Measurements from ENCODE around the gene GALNS.

DNA sequence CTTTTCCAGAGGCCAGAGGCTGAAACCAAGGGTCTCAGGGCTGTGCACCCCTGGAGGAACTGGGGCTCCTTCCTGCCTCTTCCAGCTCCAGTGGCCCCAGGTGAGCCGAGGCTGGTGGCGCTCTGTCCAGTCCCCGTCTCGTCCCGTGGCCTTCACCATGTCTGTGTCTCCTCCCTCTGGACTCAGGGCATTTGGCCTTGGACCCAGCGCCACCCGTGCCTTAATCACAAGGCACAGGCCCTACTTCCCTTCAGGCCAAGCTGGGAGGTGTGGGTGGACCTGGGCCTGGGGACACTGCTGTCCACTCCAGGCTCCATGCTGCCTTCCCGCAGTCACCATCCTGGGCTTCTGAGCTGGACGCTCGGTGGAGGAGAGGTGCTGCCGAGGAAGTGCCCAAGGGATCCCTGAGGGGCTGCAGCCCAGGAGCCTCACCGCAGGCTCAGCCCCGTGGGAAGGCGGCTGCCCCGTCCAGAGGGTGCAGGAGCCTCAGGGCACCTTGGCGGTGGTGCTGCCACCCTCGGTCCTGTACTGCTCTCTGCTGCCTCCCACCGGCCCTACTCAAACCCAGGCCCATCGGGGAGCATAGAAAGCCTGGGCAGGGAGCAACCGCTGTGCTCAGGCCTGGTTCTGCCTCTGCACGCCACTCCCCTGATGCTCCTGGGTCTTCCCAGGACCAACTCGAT, 35.4 kb downstream of the GALNS start:
- TF ChIP-seq NFIC (IDR thresholded peaks at IDR 0.05): no peak
- TF ChIP-seq TAF1 (IDR thresholded peaks at IDR 0.05; ENCODE audit: low read depth): no peak
- TF ChIP-seq, protein P1, sequence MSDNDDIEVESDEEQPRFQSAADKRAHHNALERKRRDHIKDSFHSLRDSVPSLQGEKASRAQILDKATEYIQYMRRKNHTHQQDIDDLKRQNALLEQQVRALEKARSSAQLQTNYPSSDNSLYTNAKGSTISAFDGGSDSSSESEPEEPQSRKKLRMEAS (IDR thresholded peaks at IDR 0.05): no peak
- no peak for TF ChIP-seq TEAD4 (IDR thresholded peaks at IDR 0.05)
- no peak for TF ChIP-seq YY1 (IDR thresholded peaks at IDR 0.05; ENCODE audit: low read depth)
- TF ChIP-seq CREB1 (IDR thresholded peaks at IDR 0.05; ENCODE audit: low read depth): no peak
